NCI-H1694 treated with DMSO at 0.1 percent for 48 hours (cell line): ENCODE measurements around the gene ARHGEF17.
A peak's percentile ranks its signal among the peaks of the same experiment; 100 is the strongest.
"Not testable (repeated sequence)": the region's sequence is repeated elsewhere in the genome, so short reads cannot be mapped to it uniquely, and the experiment has no call there.

Experiments used
- DNase-seq: peaks from one replicate; lab custom pipeline; 2025; lab: John Stamatoyannopoulos, UW

The ARHGEF17 gene

GRCh38 chr11:73273222-73273895 is 34.7 kb upstream of the ARHGEF17 start:
- peak; percentile 59 for DNase-seq

DNA sequence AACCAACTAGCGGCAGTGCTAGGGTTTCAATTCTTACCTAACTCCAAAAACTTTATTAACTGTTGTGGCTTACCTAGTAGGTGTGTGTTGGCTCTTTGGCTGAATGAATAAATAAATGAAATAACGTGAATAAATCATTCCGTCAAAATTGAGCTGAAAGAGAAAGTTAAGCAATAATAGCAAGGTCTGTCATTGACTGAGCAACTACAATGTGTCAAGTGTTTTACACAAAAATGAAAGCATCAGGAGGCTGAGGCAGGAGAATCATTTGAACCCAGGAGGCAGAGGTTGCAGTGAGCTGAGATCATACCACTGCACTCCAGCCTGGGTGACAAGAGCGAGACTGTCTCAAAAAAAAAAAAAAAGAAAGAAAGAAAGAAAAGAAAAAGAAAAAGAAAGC is 33.9 kb upstream of the ARHGEF17 start:
- DNase-seq, result not testable (repeated sequence)

DNA sequence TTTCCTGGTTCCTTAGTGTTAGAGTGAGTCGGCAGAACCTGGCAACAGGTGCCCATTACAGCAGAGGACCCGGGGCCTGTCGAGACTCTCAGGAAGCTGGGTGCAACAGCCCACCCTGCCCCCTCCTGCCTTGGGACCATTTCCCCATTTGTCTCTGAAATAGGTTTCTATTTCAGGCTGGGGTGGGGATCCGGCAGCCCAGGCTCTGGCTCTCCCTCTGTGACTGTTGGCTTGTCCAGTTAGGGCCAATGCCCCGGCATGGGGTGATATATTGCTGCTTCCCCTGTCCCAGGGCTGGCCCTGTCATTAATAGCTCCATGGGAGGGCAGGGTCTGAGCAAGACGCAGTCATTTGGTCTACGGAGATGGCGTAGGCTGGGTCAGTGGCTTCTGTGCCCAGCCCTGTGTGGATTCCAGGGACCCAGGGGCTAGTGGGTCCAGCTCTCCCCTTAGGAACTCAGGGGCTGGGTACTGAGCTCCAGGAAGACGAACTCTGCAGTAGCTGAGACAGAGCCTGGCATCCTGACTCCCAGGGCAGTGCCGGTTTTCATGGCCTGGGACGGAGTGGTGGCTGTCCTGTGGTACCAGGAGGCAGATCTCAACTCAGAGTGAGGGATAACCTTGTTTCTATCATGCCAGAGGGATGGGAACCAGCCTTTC is 33.2 kb upstream of the ARHGEF17 start:
- DNase-seq, result no peak

DNA sequence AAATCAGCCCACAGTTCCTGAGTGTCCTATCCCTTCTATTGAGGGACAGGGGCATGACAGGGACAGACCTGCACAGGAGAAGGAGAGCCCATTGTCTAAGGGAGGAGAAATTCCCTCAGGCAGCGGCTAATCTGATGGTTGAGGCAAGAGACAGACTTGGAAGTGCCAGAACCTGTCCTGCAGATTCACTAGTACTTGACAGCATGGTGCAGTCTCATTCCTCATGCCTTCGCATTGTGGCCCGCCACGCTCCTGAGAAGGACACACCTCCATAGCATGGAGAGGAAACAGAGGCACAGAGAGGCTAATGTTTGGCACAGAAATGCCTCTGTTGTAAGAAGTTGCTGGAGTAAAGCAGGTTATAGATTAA is 32.7 kb upstream of the ARHGEF17 start:
- DNase-seq, result no peak

DNA sequence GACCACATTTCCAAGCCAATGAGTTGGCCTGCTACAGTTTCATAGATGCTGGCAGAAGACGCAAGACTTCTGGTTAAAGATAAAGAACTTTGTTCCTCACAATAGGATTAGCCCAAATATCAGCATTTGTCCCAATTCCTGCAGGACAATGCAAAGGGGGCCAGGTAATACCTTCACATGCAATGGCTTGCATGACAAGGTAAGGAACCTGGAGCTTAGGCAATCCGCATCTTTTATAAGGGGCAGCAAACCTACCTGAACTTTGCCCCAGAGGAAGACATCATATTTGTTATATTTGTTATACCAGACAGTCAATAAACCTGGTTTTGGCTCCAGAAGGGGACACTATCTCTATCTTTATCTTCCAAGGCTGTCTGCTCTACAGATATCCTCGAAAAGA is 30.6 kb upstream of the ARHGEF17 start:
- DNase-seq, result no peak

- no peak for DNase-seq
These were observed 27.4 kb upstream of the ARHGEF17 start for GRCh38 chr11:73280626-73281025.

GRCh38 chr11:73281201-73281741 is 26.8 kb upstream of the ARHGEF17 start:
- no peak for DNase-seq

- DNase-seq, result no peak
These were observed 26.0 kb upstream of the ARHGEF17 start for GRCh38 chr11:73281796-73282660.

GRCh38 chr11:73283276-73284000 is 24.6 kb upstream of the ARHGEF17 start:
- no peak for DNase-seq

GRCh38 chr11:73284106-73284505 is 24.0 kb upstream of the ARHGEF17 start:
- DNase-seq, result no peak

GRCh38 chr11:73285721-73286120 is 22.4 kb upstream of the ARHGEF17 start:
- DNase-seq, result no peak

DNA sequence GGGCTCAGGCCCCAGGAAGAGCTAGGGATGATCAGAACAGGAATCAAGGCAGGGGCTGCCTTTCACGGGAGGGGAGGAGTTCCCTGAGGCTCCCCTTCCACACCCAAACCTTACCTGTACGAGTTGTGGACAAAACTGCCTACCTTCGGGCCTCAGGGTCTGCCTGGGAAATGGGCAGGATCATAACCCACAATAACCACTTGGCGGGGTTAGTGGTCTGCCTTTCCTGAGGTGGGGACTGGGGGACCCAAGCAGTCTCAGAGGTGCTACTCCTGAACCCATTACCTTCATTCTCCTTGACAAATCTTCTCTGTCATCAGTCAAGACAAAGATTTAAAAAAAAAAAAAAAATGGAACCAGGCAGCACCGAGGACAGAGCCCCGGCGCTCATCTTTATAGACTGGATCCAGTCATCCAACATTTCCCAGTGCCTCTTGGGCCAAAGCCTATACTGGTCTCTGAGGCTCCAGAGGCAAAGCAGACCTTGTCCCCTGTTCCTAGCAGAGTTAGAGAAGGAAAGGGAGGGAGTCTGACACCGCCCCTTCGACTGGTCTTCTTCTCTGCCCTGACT is 21.8 kb upstream of the ARHGEF17 start:
- DNase-seq, result no peak

GRCh38 chr11:73287400-73288101 is 20.5 kb upstream of the ARHGEF17 start:
- DNase-seq, result no peak

DNA sequence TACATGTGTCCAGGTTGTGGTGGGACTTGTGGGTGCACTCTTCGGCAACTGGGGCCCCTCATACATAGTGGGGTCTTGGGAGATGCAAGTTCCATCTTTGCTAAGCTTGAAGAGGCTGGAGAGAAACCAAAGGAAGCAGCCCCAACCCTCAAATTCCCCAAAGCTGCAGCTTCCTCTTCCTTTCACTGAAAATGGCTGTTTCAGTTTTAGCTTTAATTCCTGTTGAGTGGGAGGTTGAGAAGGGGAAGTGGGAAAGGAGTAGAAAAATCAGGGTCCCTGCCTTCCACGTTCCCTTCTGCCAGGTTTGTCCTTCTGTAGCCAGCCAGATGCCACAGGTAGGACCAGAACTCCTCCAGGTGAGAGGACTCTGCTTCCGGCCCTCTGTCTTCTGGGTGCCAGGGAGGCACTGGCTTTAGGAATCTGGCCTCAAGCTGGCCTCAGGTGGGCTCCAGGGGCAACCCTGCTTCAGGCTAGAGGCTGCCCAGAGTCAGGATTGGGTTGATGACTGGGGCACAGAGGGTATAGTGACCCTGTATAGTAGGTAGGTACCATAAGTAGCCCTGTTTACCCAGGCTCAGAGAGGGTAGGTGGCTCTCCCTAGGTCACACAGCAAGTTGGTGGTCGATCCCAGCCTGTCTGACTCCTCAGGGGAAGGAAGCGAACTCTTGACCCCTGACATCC is 19.7 kb upstream of the ARHGEF17 start:
- DNase-seq, result no peak

GRCh38 chr11:73288873-73289707 is 19.0 kb upstream of the ARHGEF17 start:
- peak; percentile 39 for DNase-seq

- DNase-seq, result no peak
These were observed 17.5 kb upstream of the ARHGEF17 start for GRCh38 chr11:73290536-73290935.

GRCh38 chr11:73291196-73291595 is 16.9 kb upstream of the ARHGEF17 start:
- no peak for DNase-seq

- no peak for DNase-seq
These were observed 16.1 kb upstream of the ARHGEF17 start for GRCh38 chr11:73291781-73292524.

- DNase-seq, result no peak
These were observed 15.6 kb upstream of the ARHGEF17 start for GRCh38 chr11:73292525-73292894.
